Adrenal gland (tissue), 5 donors: ENCODE data around the gene SRC.

Experiments used
- CTCF ChIP-seq, 6 experiments: fragments of 450-650 bp in 4 of 6; fragments of 200-600 bp in 2 of 6; sonication (generic) in 1 of 6; IDR thresholded peaks; 1 replicate in 5 of 6; 2 replicates in 1 of 6; pipeline versions ENCODE4 v1.5.1 to v1.8.0; 2016 to 2021; ENCODE audit warnings: antibody characterized with exemption in 6 of 6, mild to moderate bottlenecking in 2 of 6, moderate library complexity in 1 of 6
- POLR2A ChIP-seq, 2 donors: fragments of 450-650 bp; IDR thresholded peaks; one replicate each; pipeline ENCODE4 v1.6.1; 2017; ENCODE audit warnings: antibody characterized with exemption in 2 of 2, mild to moderate bottlenecking in 2 of 2, moderate library complexity in 1 of 2
- donor health status: DM: no; HTN: no; CAD: no.

- TF ChIP-seq CTCF (IDR thresholded peaks at IDR 0.05) = no peak
- TF ChIP-seq POLR2A (IDR thresholded peaks at IDR 0.05) = no peak
These were observed 20.8 kb downstream of the SRC start for GRCh38 chr20:37366743-37367142.
